Measurements from ENCODE around the gene ADGRF5.

GRCh38 chr6:46927066-46927465, 5.3 kb upstream of the ADGRF5 start:
- TF ChIP-seq POLR2A (IDR thresholded peaks at IDR 0.05; ENCODE audit: low read length), result no peak
- TF ChIP-seq GATA1 (IDR thresholded peaks at IDR 0.05; ENCODE audit: low read depth, low read length), result no peak

All from erythroblast (primary cell).